Measurements from ENCODE around the gene GLRX.
"Not testable (repeated sequence)": the region's sequence is repeated elsewhere in the genome, so short reads cannot be mapped to it uniquely, and the experiment has no call there.

- not testable (repeated sequence) for TF ChIP-seq CTCF (IDR thresholded peaks at IDR 0.05); POLR2A (IDR thresholded peaks at IDR 0.05); POLR2AphosphoS5 (IDR thresholded peaks at IDR 0.05; ENCODE audit: insufficient read depth in 1 of 2, low read depth in 1 of 2)
These were observed 28.6 kb upstream of the GLRX start for GRCh38 chr5:95851141-95851540.

Measured in vagina (tissue), 2 donors.